Measurements from ENCODE around the gene FBXL13. TPM values are rescaled to one million over a fixed set of nuclear protein-coding genes. Genes with fewer than 3 reads are reported as not detected.

Gene FBXL13
- total and polyA plus RNA-seq, 8 donors: 0.42 to 2.4 (median 1.4) TPM

DNA sequence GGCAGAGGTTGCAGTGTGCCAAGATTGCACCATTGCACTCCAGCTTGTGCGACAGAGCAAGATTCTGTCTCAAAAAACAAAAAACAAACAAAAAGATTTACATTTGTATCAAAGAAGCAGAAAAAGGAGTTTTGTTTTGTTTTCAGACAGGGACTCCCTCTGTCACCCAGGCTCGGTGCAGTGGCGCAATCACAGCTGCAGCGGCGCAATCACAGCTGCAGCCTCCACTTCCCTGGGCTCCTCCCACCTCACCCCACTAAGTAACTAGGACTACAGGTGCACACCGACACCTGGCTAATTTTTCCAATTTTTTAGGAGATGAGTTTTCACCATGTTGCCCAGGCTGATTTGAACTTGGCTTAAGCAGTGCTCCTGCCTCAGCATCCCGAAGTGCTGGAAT is 2.2 kb upstream of the FBXL13 start:
- no peaks in the 10 kb centered on the region for H3K27me3 ChIP-seq
- intact Hi-C loops (cut with DNase I): no loop called here
- peaks cover 0 to 25% (median 21%) of the 10 kb centered on the region in 3 donors for H3K4me1 ChIP-seq
- ATAC-seq (no peak), FAIRE-seq (no peak), DNase-seq (no peak)
- H3K4me3 ChIP-seq: no peak overlapping the region
- TF ChIP-seq, protein P1, sequence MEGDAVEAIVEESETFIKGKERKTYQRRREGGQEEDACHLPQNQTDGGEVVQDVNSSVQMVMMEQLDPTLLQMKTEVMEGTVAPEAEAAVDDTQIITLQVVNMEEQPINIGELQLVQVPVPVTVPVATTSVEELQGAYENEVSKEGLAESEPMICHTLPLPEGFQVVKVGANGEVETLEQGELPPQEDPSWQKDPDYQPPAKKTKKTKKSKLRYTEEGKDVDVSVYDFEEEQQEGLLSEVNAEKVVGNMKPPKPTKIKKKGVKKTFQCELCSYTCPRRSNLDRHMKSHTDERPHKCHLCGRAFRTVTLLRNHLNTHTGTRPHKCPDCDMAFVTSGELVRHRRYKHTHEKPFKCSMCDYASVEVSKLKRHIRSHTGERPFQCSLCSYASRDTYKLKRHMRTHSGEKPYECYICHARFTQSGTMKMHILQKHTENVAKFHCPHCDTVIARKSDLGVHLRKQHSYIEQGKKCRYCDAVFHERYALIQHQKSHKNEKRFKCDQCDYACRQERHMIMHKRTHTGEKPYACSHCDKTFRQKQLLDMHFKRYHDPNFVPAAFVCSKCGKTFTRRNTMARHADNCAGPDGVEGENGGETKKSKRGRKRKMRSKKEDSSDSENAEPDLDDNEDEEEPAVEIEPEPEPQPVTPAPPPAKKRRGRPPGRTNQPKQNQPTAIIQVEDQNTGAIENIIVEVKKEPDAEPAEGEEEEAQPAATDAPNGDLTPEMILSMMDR (IDR thresholded peaks at IDR 0.05): no peak
- H3K27ac ChIP-seq: no peak overlapping the region
- H3K9me3 ChIP-seq: no peaks in the 10 kb centered on the region
- WGBS, 2 donors: 88 to 89% methylated on average over 7 of the region's 7 CpGs
- no peaks in the 10 kb centered on the region for H3K36me3 ChIP-seq

GRCh38 chr7:103075337-103075918 is 832 bp upstream of the FBXL13 start:
- intact Hi-C loops (cut with DNase I): no loop called here
- Histone ChIP-seq H3K4me1 (peaks cover 0 to 25% (median 21%) of the 10 kb centered on the region in 3 donors), H3K4me3 (peak overlapping the region; percentile 69 to 87 (median 75)), H3K9me3 (no peaks in the 10 kb centered on the region), H3K27ac (peak overlapping the region; percentile 94 to 97 (median 94)), H3K27me3 (no peaks in the 10 kb centered on the region), H3K36me3 (no peaks in the 10 kb centered on the region)
- TF ChIP-seq, protein P1 (IDR thresholded peaks at IDR 0.05): no peak
- WGBS, 2 donors: 1% methylated on average over 36 of the region's 36 CpGs
- no peak for FAIRE-seq
- ATAC-seq: peak; percentile 4 to 34 (median 24)
- DNase-seq: peak; percentile 50 to 85 (median 62)

- peaks cover 0 to 25% (median 21%) of the 10 kb centered on the region in 3 donors for H3K4me1 ChIP-seq
- TF ChIP-seq, protein P1 (IDR thresholded peaks at IDR 0.05): no peak
- H3K36me3 ChIP-seq: no peaks in the 10 kb centered on the region
- peak in 4 of 6 donors; percentile 31 to 58 (median 50) for DNase-seq
- H3K9me3 ChIP-seq: no peaks in the 10 kb centered on the region
- peak; percentile 27 to 38 (median 33) for ATAC-seq
- 3 to 7% methylated on average over 6 of the region's 6 CpGs for WGBS, 2 donors
- no peaks in the 10 kb centered on the region for H3K27me3 ChIP-seq
- intact Hi-C loops (cut with DNase I): no loop called here
- H3K4me3 ChIP-seq: peak overlapping the region; percentile 69 to 87 (median 75)
- no peak for FAIRE-seq
- peak overlapping the region; percentile 94 to 97 (median 94) for H3K27ac ChIP-seq
These were observed 542 bp downstream of the FBXL13 start for GRCh38 chr7:103073989-103074518.

- Histone ChIP-seq H3K9me3 (no peaks in the 10 kb centered on the region), H3K4me3 (no peak overlapping the region), H3K27me3 (no peaks in the 10 kb centered on the region), H3K4me1 (peaks cover 3 to 20% (median 12%) of the 10 kb centered on the region in 3 donors), H3K36me3 (no peaks in the 10 kb centered on the region), H3K27ac (no peak overlapping the region)
- ATAC-seq (no peak), DNase-seq (no peak), FAIRE-seq (no peak)
- intact Hi-C loops (cut with DNase I): no loop called here
- TF ChIP-seq, protein P1 (IDR thresholded peaks at IDR 0.05): no peak
- 91 to 92% methylated on average over 2 of the region's 2 CpGs for WGBS, 2 donors
These were observed 3.6 kb downstream of the FBXL13 start for GRCh38 chr7:103071000-103071399.
